ENCODE data around the gene OPCML. TPM values are rescaled to one million over a fixed set of nuclear protein-coding genes. Genes with fewer than 3 reads are reported as not detected.

The OPCML gene
- total RNA-seq, 1 donor from 2014 or later, result 1.2 TPM

GRCh38 chr11:132589791-132590190 is 942.5 kb downstream of the OPCML start:
- Mint-ChIP-seq H3K27me3 (ENCODE audit: low read depth) (no peaks in the 10 kb centered on the region), H3K36me3 (ENCODE audit: low read depth) (no peaks in the 10 kb centered on the region), H3K4me1 (peaks cover 17% of the 10 kb centered on the region), H3K4me3 (no peak overlapping the region), H3K27ac (ENCODE audit: unreplicated experiment) (no peak overlapping the region), H3K9me3 (peaks cover 6% of the 10 kb centered on the region)
- no peak for DNase-seq (ENCODE audit: low read depth, low spot score)
- TF ChIP-seq CTCF (conservative IDR thresholded peaks at IDR 0.05), result no peak

- Mint-ChIP-seq H3K9me3 (peaks cover 6% of the 10 kb centered on the region), H3K27me3 (ENCODE audit: low read depth) (no peaks in the 10 kb centered on the region), H3K27ac (ENCODE audit: unreplicated experiment) (no peak overlapping the region), H3K4me1 (peaks cover 17% of the 10 kb centered on the region), H3K36me3 (ENCODE audit: low read depth) (no peaks in the 10 kb centered on the region), H3K4me3 (no peak overlapping the region)
- DNase-seq (ENCODE audit: low read depth, low spot score), result no peak
- no peak for TF ChIP-seq CTCF (conservative IDR thresholded peaks at IDR 0.05)
These were observed 943.9 kb downstream of the OPCML start for GRCh38 chr11:132588366-132588765.

GRCh38 chr11:132587716-132588115 is 944.6 kb downstream of the OPCML start:
- Mint-ChIP-seq H3K27ac (ENCODE audit: unreplicated experiment) (peak overlapping the region; percentile 53), H3K27me3 (ENCODE audit: low read depth) (no peaks in the 10 kb centered on the region)

GRCh38 chr11:132586801-132587200 is 945.5 kb downstream of the OPCML start:
- Mint-ChIP-seq H3K9me3 (peaks cover 6% of the 10 kb centered on the region), H3K4me1 (peaks cover 17% of the 10 kb centered on the region), H3K27me3 (ENCODE audit: low read depth) (no peaks in the 10 kb centered on the region), H3K4me3 (no peak overlapping the region), H3K27ac (ENCODE audit: unreplicated experiment) (no peak overlapping the region), H3K36me3 (ENCODE audit: low read depth) (no peaks in the 10 kb centered on the region)
- DNase-seq (ENCODE audit: low read depth, low spot score), result no peak
- no peak for TF ChIP-seq CTCF (conservative IDR thresholded peaks at IDR 0.05)

More at GRCh38 chr11:132587716-132588115, 944.6 kb downstream of the OPCML start:
- TF ChIP-seq CTCF (conservative IDR thresholded peaks at IDR 0.05), result no peak
- DNase-seq (ENCODE audit: low read depth, low spot score), result no peak
- Mint-ChIP-seq H3K36me3 (ENCODE audit: low read depth) (no peaks in the 10 kb centered on the region), H3K9me3 (peaks cover 6% of the 10 kb centered on the region), H3K4me1 (peaks cover 17% of the 10 kb centered on the region), H3K4me3 (no peak overlapping the region)

- TF ChIP-seq CTCF (conservative IDR thresholded peaks at IDR 0.05), result no peak
- Mint-ChIP-seq H3K9me3 (peaks cover 4% of the 10 kb centered on the region), H3K27me3 (ENCODE audit: low read depth) (no peaks in the 10 kb centered on the region), H3K36me3 (ENCODE audit: low read depth) (no peaks in the 10 kb centered on the region), H3K4me3 (no peak overlapping the region), H3K4me1 (peaks cover 8% of the 10 kb centered on the region), H3K27ac (ENCODE audit: unreplicated experiment) (no peak overlapping the region)
- DNase-seq (ENCODE audit: low read depth, low spot score), result no peak
These were observed 952.5 kb downstream of the OPCML start for GRCh38 chr11:132579634-132580327.

All from neural crest cell (in vitro differentiated cells).